ENCODE measurements around the gene SHOC2.

DNA sequence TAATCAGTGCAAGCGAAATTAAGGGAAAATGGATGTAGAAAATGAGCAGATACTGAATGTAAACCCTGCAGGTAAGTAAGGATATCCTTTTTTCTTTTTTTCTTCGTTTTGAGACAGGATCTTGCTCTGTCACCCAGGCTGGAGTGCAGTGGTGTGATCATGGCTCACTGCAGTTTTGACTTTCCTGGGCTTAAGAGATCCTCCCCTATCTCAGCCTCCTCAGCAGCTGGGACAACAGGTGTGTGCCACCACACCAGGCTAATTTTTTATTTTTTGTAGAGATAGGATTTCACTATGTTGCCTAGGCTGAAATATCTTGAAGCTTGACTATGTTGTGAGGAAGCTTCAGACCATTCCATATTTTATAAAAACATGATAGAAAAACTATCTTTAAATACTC, 43.4 kb upstream of the SHOC2 start:
- TF ChIP-seq ZBTB7A (IDR thresholded peaks at IDR 0.05; ENCODE audit: borderline replicate concordance, control insufficient read depth, low read depth, low read length) (no peak), GABPA (tag; conservative IDR thresholded peaks at IDR 0.05; ENCODE audit: low read depth) (no peak), GABPB1 (CRISPR knock-in tag; IDR thresholded peaks at IDR 0.05) (no peak), PTTG1 (tag; IDR thresholded peaks at IDR 0.05; ENCODE audit: low read depth) (no peak), BCOR (IDR thresholded peaks at IDR 0.05) (no peak), KAT7 (CRISPR knock-in tag; IDR thresholded peaks at IDR 0.05; ENCODE audit: borderline replicate concordance) (no peak), FOXK1 (CRISPR knock-in tag; IDR thresholded peaks at IDR 0.05; ENCODE audit: borderline replicate concordance) (no peak), RAD51 (IDR thresholded peaks at IDR 0.05; ENCODE audit: borderline replicate concordance, low read depth) (no peak), TCF7L2 (IDR thresholded peaks at IDR 0.05; ENCODE audit: low read depth, low read length) (no peak), MTF1 (CRISPR knock-in tag; IDR thresholded peaks at IDR 0.05; ENCODE audit: borderline replicate concordance) (no peak), TEAD2 (tag; IDR thresholded peaks at IDR 0.05) (no peak)

Measured in K562 (cell line).